Stimulated activated CD4-positive, alpha-beta T cell treated with anti-CD3 and anti-CD28 coated beads, Interleukin-2, amount 100 ng/mL, for 24 hours (primary cell): ENCODE results near the gene POU2F1.

Experiments used
- DNase-seq, 2 donors: peaks; one replicate each; pipeline ENCODE4 v3.0.0-alpha.2; 2020

The POU2F1 gene

GRCh38 chr1:167447521-167448136, 226.9 kb downstream of the POU2F1 start:
- peak; percentile 70 to 73 for DNase-seq

GRCh38 chr1:167450843-167451242, 230.2 kb downstream of the POU2F1 start:
- DNase-seq = no peak

GRCh38 chr1:167452483-167452882, 231.8 kb downstream of the POU2F1 start:
- DNase-seq = no peak

GRCh38 chr1:167453123-167453522, 232.4 kb downstream of the POU2F1 start:
- no peak for DNase-seq

GRCh38 chr1:167454304-167454893, 233.7 kb downstream of the POU2F1 start:
- DNase-seq = peak in 1 of 2 donors; percentile 43

- DNase-seq = peak; percentile 79 to 82
These were observed 234.5 kb downstream of the POU2F1 start for GRCh38 chr1:167454894-167455785.

- DNase-seq = peak; percentile 47 to 51
These were observed 235.2 kb downstream of the POU2F1 start for GRCh38 chr1:167455786-167456446.

- DNase-seq = no peak
These were observed 235.8 kb downstream of the POU2F1 start for GRCh38 chr1:167456524-167456923.

- DNase-seq = no peak
These were observed 236.2 kb downstream of the POU2F1 start for GRCh38 chr1:167456926-167457325.

GRCh38 chr1:167457936-167458584, 237.4 kb downstream of the POU2F1 start:
- no peak for DNase-seq

GRCh38 chr1:167460836-167461235, 240.2 kb downstream of the POU2F1 start:
- peak; percentile 56 to 63 for DNase-seq

- no peak for DNase-seq
These were observed 241.7 kb downstream of the POU2F1 start for GRCh38 chr1:167462341-167462740.

- no peak for DNase-seq
These were observed 242.4 kb downstream of the POU2F1 start for GRCh38 chr1:167463080-167463479.

- DNase-seq = no peak
These were observed 243.3 kb downstream of the POU2F1 start for GRCh38 chr1:167463875-167464575.

GRCh38 chr1:167465018-167465417, 244.3 kb downstream of the POU2F1 start:
- DNase-seq = no peak

GRCh38 chr1:167465743-167466142, 245.1 kb downstream of the POU2F1 start:
- DNase-seq = no peak

GRCh38 chr1:167467126-167467710, 246.5 kb downstream of the POU2F1 start:
- no peak for DNase-seq

- DNase-seq = no peak
These were observed 247.1 kb downstream of the POU2F1 start for GRCh38 chr1:167467752-167468151.

GRCh38 chr1:167469280-167469965, 248.7 kb downstream of the POU2F1 start:
- DNase-seq = no peak

GRCh38 chr1:167471568-167471967, 250.9 kb downstream of the POU2F1 start:
- no peak for DNase-seq
